T-helper 2 cell treated with Interferon-gamma antibody and Interleukin-4, amounts not matched to agents 5 μg/mL and 100 μg/mL, for 36 hours (primary cell): ENCODE data around the gene PICALM.
"Not testable (repeated sequence)": the region's sequence is repeated elsewhere in the genome, so short reads cannot be mapped to it uniquely, and the experiment has no call there.

Experiments
- DNase-seq: peaks from one replicate; pipeline ENCODE4 v3.0.0; 2021; ENCODE audit warnings: low spot score
- H3K27ac Mint-ChIP-seq: one replicate; pipeline ENCODE4 v1.8.0; 2021; ENCODE audit warnings: mild to moderate bottlenecking, mixed read lengths
- H3K27me3 Mint-ChIP-seq: one replicate; pipeline ENCODE4 v1.8.0; 2021; ENCODE audit warnings: low read depth, mixed read lengths
- H3K36me3 Mint-ChIP-seq: one replicate; pipeline ENCODE4 v1.8.0; 2021; ENCODE audit warnings: low read depth, mixed read lengths
- H3K4me1 Mint-ChIP-seq: one replicate; pipeline ENCODE4 v1.8.0; 2021; ENCODE audit warnings: low read depth, mixed read lengths
- H3K4me3 Mint-ChIP-seq: one replicate; pipeline ENCODE4 v1.8.0; 2022; ENCODE audit warnings: mild to moderate bottlenecking, moderate library complexity, mixed read lengths
- H3K9me3 Mint-ChIP-seq: one replicate; pipeline ENCODE4 v1.8.0; 2021; ENCODE audit warnings: mixed read lengths

The PICALM gene, protein sequence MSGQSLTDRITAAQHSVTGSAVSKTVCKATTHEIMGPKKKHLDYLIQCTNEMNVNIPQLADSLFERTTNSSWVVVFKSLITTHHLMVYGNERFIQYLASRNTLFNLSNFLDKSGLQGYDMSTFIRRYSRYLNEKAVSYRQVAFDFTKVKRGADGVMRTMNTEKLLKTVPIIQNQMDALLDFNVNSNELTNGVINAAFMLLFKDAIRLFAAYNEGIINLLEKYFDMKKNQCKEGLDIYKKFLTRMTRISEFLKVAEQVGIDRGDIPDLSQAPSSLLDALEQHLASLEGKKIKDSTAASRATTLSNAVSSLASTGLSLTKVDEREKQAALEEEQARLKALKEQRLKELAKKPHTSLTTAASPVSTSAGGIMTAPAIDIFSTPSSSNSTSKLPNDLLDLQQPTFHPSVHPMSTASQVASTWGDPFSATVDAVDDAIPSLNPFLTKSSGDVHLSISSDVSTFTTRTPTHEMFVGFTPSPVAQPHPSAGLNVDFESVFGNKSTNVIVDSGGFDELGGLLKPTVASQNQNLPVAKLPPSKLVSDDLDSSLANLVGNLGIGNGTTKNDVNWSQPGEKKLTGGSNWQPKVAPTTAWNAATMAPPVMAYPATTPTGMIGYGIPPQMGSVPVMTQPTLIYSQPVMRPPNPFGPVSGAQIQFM

DNA sequence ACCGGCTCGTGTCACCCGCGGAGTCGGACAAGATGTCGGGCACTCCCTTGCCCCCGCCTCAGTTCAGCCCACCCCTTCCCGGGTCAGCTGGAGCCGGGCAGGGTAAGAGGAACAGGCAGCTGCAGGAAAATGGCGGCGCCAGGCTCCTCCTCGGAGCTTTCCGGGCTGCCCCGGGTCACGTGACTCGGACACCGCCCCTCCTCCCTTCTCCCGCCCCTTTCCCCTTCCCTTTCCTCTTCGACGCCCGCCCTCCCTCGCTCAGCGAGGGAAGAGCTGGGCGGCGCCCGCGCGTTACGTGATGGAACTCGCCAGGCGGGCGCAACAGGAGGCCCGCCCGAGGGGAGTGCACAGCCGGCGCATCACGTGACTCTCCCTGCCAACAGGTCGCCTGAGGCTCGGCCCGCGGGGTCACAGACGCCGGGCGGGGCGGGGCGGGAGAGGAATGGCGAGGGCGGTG lies at the start of gene PICALM:
PICALM (minus strand) TSS at position 134 of the 457 bp plus-strand sequence. CDS start 304 bp downstream, outside the sequence.
- H3K9me3 Mint-ChIP-seq, result no peaks in the 10 kb centered on the region
- peaks cover 2% of the 10 kb centered on the region for H3K27me3 Mint-ChIP-seq
- H3K36me3 Mint-ChIP-seq, result peaks cover 27% of the 10 kb centered on the region
- peak within 1 kb of the TSS; percentile 89 for H3K27ac Mint-ChIP-seq
- peak; percentile 98 for DNase-seq
- peak within 1 kb of the TSS; percentile 99 for H3K4me3 Mint-ChIP-seq
- H3K4me1 Mint-ChIP-seq, result peaks cover 34% of the 10 kb centered on the region

DNA sequence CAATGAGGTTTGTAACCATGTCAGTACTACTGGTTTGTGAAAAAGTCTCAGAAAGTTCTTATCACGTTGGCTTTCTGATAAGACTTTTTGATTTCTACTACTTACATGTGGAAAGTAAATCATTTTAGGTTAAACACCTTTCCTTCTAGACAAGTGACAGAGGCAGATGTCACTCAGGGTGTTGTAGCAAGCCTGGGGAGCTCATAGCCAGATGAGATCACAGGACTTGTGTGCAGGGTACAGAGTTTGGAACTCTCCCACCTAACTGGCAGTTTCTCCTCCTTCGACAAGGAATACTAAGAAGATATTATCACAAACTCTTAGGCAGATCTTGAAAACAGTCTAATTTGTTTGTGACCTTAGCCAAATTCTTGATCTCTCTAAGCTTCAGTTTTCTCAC lies 49.4 kb upstream of the PICALM start:
- Mint-ChIP-seq H3K27ac (peak overlapping the region; percentile 32), H3K4me1 (peaks cover 26% of the 10 kb centered on the region), H3K9me3 (no peaks in the 10 kb centered on the region), H3K4me3 (no peak overlapping the region), H3K36me3 (no peaks in the 10 kb centered on the region), H3K27me3 (no peaks in the 10 kb centered on the region)
- peak; percentile 55 for DNase-seq

DNA sequence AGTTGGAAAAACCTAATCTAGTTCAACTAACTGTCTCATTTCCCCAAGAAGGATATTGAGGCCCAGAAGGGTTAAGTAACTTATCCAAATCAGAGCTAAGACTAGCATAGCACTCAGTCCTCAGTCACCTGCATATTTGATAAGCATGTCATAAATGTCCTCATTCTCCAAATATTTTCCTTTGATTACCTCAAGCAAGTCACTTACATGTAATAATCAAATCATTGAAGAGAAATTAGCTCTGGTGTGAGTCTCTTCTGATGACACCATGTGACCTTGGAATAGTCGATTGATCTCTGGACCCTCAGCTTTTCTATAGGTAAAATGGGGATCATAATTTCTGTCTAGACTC lies 48.8 kb upstream of the PICALM start:
- Mint-ChIP-seq H3K4me1 (peaks cover 26% of the 10 kb centered on the region), H3K27me3 (no peaks in the 10 kb centered on the region), H3K27ac (peak overlapping the region; percentile 56), H3K36me3 (no peaks in the 10 kb centered on the region), H3K9me3 (no peaks in the 10 kb centered on the region), H3K4me3 (no peak overlapping the region)
- no peak for DNase-seq

DNA sequence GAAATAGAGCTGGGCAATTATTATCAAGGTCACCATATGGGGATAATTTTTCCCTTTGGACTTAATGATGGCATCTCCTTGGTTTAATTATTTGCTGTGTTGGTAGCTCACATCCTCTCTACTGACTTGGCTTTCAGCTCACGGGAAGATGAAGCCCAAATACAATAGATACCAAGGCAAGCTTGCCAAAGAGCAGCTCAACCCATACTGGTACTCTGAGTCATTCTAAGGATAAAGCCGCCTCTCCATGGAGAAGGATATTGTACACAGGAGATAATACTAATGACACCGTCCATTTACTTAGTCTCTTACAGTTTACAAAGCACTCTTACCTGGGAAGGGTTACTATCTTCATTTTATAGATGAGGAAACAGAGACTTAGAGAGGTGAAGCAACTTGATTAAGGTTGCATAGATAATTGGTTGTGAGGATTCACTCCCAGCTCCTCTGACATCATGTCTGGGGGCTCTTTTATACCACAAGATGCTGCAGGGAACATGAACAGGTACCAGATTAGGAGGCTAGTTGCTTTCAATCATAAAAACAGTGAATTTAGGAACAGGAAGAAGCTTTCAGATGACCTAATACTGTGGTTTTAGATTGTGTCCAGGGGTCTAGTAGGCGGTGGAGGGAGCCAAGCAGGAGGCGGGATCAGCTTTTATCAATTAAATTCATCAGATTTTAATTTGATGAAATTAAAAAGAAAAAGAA lies 48.3 kb upstream of the PICALM start:
- peak overlapping the region; percentile 56 for H3K27ac Mint-ChIP-seq
- peaks cover 26% of the 10 kb centered on the region for H3K4me1 Mint-ChIP-seq
- H3K4me3 Mint-ChIP-seq, result peak overlapping the region; percentile 16

DNA sequence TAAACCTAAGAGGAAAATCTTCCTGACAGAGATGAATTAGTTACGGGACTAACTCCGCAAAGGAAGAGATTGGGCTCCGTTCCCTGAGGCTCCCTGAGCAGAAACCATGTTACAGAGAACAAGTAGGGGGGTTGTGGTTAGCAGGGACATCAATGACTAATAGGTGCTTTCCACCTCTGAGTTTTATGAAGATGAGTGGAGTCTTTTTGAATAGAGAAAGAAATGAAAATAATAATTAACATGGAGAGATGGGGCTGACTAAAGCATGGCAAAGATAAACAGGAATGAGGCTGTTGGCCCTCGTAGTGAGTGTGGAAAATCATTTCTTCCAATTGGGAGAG lies 47.5 kb upstream of the PICALM start:
- no peaks in the 10 kb centered on the region for H3K9me3 Mint-ChIP-seq
- H3K36me3 Mint-ChIP-seq, result no peaks in the 10 kb centered on the region
- H3K27me3 Mint-ChIP-seq, result no peaks in the 10 kb centered on the region
- H3K4me3 Mint-ChIP-seq, result peak overlapping the region; percentile 1
- peaks cover 26% of the 10 kb centered on the region for H3K4me1 Mint-ChIP-seq
- peak overlapping the region; percentile 56 for H3K27ac Mint-ChIP-seq
- peak; percentile 51 for DNase-seq

More for the DNA sequence above, 48.3 kb upstream of the PICALM start:
- H3K27me3 Mint-ChIP-seq, result no peaks in the 10 kb centered on the region
- DNase-seq, result no peak
- no peaks in the 10 kb centered on the region for H3K9me3 Mint-ChIP-seq
- H3K36me3 Mint-ChIP-seq, result no peaks in the 10 kb centered on the region

DNA sequence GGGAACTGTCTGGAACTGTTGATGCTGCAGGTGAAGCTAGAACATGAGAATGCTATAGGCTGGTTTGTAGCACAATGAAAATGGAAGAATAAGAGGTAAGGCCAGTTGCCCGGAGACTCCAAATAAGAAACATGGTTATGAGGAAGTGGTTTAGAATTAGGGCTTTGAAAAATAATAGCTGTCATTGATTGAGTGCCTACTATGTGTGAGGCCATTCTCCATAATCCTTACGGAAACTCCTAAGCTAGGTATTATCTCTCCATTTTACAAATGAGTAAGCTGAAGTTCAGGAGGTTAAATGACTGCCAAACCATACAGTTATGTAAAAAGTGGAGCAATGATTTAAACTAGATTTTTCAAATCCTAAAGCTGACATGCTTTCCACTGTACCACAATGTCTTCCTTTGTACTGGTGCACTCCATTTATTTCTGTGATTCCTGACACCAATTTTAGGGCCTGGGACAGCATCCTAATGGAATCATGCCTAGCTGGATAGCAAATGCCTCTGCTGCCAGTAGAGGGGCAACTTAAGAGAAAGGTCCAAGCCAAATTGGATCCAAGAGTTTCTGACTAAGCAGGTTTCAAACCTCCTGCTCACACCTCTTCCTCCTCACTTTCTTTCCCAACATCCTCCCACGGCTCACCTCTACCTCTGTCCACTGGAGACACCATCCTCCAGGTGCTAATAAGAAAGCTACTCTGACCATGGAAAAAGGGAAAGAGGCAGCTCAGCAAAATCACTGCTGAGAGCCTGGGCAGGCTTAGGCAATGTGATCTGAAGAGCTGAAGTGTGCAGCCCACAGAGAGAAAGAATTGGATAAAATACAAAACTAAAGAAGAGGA lies 46.9 kb upstream of the PICALM start:
- H3K27ac Mint-ChIP-seq, result peak overlapping the region; percentile 55
- no peak overlapping the region for H3K4me3 Mint-ChIP-seq
- peaks cover 26% of the 10 kb centered on the region for H3K4me1 Mint-ChIP-seq
- no peaks in the 10 kb centered on the region for H3K27me3 Mint-ChIP-seq
- no peaks in the 10 kb centered on the region for H3K36me3 Mint-ChIP-seq
- DNase-seq, result no peak
- no peaks in the 10 kb centered on the region for H3K9me3 Mint-ChIP-seq

DNA sequence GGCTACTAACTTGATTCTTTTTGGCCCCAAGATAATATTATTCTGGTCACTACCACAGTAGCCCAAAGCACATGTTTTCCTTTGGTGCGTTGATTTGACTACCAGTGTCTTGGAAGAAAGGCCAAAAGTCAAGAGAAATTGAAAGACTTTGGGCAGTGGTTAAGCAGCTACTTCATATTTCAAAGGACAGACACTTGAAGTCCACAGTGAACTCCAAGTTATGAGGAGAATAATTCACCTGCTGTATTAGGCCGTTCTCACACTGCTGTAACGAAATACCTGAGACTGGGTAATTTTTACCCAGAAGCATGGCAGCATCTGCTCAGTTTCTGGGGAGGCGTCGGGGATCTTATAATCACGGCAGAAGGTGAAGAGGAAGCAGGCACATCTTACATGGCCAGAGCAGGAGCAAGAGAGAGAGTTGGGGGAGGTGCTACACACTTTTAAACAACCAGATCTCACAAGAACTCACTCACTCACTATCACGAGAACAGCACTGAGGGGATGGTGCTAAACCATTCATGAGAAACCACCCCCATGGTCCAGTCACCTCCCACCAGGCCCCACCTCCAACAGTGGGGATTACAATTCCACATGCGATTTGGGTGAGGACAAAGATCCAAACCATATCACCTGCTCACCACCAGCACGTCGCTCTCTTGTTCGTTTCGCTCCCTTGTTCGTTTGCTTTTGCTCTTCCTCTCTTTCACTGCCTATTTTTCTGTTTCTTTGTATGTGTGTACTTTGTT lies 40.2 kb upstream of the PICALM start:
- H3K27me3 Mint-ChIP-seq, result peaks cover 9% of the 10 kb centered on the region
- no peak overlapping the region for H3K27ac Mint-ChIP-seq
- H3K4me1 Mint-ChIP-seq, result peaks cover 3% of the 10 kb centered on the region
- DNase-seq, result no peak
- no peaks in the 10 kb centered on the region for H3K36me3 Mint-ChIP-seq
- no peaks in the 10 kb centered on the region for H3K9me3 Mint-ChIP-seq
- H3K4me3 Mint-ChIP-seq, result no peak overlapping the region

DNA sequence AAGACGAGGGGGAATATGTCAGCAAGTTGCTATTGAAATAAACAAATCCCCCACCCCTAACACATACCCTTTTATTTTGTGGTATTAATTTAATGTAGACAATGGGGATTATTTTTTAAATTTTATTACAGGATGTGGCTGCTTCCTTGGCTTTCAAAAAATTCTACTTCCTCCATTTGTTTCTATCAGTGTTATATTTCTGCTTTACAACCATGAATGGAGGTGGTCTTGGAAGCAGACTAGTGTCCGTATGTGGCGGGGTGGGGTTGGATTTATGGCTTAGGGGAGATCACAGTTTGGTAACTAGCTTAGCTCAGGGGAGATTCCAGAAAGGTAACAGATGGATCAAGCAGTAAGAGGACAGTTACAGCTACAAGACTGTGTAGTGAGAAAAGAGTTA lies 39.3 kb upstream of the PICALM start:
- Mint-ChIP-seq H3K27me3 (peaks cover 14% of the 10 kb centered on the region), H3K4me3 (no peak overlapping the region), H3K4me1 (peaks cover 3% of the 10 kb centered on the region), H3K27ac (no peak overlapping the region), H3K9me3 (no peaks in the 10 kb centered on the region), H3K36me3 (no peaks in the 10 kb centered on the region)
- DNase-seq, result no peak

DNA sequence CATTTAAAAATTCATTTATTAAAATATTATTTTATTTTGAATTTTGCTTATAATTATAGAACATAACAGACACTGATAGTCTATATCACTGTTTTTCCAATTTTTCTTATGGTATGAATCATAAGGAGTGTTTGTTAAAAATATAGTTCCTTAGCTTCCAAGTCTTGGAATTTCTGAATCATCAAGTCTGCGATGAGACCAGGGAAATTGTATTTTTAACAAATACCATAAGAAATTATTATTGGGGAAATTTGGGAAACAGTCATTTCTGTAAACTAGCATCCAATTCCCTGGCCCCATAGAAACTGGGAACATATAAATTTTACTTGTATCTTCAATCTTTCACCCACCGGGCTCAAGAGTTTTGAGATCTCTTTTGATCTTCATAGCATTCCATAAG lies 38.0 kb upstream of the PICALM start:
- H3K36me3 Mint-ChIP-seq, result no peaks in the 10 kb centered on the region
- no peak overlapping the region for H3K4me3 Mint-ChIP-seq
- H3K27me3 Mint-ChIP-seq, result peaks cover 16% of the 10 kb centered on the region
- no peak overlapping the region for H3K27ac Mint-ChIP-seq
- no peaks in the 10 kb centered on the region for H3K9me3 Mint-ChIP-seq
- no peak for DNase-seq
- peaks cover 3% of the 10 kb centered on the region for H3K4me1 Mint-ChIP-seq

DNA sequence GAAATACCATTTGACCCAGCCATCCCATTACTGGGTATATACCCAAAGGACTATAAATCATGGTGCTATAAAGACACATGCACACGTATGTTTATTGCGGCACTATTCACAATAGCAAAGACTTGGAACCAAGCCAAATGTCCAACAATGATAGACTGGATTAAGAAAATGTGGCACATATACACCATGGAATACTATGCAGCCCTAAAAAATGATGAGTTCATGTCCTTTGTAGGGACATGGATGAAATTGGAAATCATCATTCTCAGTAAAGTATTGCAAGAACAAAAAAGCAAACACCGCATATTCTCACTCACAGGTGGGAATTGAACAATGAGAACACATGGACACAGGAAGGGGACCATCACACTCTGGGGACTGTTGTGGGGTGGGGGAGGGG lies 37.1 kb upstream of the PICALM start:
- H3K36me3 Mint-ChIP-seq, H3K27ac Mint-ChIP-seq, H3K4me1 Mint-ChIP-seq, H3K4me3 Mint-ChIP-seq, H3K9me3 Mint-ChIP-seq, DNase-seq: not testable (repeated sequence)
- H3K27me3 Mint-ChIP-seq, result peaks cover 16% of the 10 kb centered on the region

DNA sequence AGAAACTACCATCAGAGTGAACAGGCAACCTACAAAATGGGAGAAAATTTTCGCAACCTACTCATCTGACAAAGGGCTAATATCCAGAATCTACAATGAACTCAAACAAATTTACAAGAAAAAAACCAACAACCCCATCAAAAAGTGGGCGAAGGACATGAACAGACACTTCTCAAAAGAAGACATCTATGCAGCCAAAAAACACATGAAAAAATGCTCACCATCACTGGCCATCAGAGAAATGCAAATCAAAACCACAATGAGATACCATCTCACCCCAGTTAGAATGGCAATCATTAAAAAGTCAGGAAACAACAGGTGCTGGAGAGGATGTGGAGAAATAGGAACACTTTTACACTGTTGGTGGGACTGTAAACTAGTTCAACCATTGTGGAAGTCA lies 36.7 kb upstream of the PICALM start:
- not testable (repeated sequence) for H3K9me3 Mint-ChIP-seq, H3K36me3 Mint-ChIP-seq, H3K4me3 Mint-ChIP-seq, H3K27ac Mint-ChIP-seq, H3K4me1 Mint-ChIP-seq, DNase-seq
- peaks cover 16% of the 10 kb centered on the region for H3K27me3 Mint-ChIP-seq

DNA sequence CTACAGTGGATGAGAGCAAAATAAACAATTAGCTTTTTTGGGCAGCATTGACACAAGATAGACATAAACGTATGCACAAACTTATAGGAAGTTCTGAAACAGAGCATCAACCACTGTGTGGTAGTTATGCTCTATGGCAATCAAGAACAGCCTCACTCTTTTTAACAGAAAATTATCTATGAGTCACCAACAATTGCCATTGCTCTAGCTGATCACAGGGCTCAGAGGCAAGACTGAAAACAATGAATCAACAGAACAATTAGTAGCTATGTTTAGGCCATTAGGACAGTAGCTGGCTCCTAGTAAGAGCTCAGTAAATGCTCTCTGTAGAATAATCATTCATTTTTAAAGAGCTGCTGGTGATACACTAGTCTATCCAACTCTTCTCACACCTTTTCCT lies 34.9 kb upstream of the PICALM start:
- Mint-ChIP-seq H3K4me3 (no peak overlapping the region), H3K27ac (no peak overlapping the region), H3K9me3 (no peaks in the 10 kb centered on the region), H3K4me1 (peaks cover 3% of the 10 kb centered on the region), H3K27me3 (peaks cover 16% of the 10 kb centered on the region), H3K36me3 (no peaks in the 10 kb centered on the region)
- no peak for DNase-seq

DNA sequence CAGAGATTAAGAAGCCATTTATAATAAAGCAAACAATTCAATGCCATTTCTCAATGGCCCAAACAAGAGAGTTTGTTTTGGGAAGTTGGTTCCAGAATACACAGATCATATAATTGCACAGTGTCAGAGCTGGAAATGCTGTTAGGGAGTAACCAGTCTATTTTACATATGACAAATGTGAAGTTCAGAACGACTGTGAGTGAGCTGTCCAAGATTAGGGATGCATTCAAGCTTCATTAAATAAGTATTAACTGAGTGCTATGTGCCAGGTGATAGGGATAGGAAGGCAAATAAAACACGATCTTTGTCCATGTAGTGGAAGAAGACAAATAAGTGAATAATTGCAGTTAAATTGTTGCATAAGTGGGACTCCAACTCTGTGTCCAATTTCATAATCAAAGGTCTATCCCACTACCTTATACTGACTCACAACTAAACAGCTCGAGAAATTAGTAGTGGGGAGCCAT lies 33.1 kb upstream of the PICALM start:
- Mint-ChIP-seq H3K36me3 (no peaks in the 10 kb centered on the region), H3K4me3 (no peak overlapping the region), H3K27ac (no peak overlapping the region), H3K4me1 (no peaks in the 10 kb centered on the region), H3K27me3 (peaks cover 10% of the 10 kb centered on the region), H3K9me3 (no peaks in the 10 kb centered on the region)
- no peak for DNase-seq
